Measurements from ENCODE around the gene SOST. TPM values are rescaled to one million over a fixed set of nuclear protein-coding genes. Genes with fewer than 3 reads are reported as not detected.
A peak's percentile ranks its signal among the peaks of the same experiment; 100 is the strongest.

Gene SOST
- polyA plus RNA-seq, 2 of the 4 experiments (the other 2 are of a cell fraction) = 0.03 to 0.05 TPM

- TF ChIP-seq, protein P1, sequence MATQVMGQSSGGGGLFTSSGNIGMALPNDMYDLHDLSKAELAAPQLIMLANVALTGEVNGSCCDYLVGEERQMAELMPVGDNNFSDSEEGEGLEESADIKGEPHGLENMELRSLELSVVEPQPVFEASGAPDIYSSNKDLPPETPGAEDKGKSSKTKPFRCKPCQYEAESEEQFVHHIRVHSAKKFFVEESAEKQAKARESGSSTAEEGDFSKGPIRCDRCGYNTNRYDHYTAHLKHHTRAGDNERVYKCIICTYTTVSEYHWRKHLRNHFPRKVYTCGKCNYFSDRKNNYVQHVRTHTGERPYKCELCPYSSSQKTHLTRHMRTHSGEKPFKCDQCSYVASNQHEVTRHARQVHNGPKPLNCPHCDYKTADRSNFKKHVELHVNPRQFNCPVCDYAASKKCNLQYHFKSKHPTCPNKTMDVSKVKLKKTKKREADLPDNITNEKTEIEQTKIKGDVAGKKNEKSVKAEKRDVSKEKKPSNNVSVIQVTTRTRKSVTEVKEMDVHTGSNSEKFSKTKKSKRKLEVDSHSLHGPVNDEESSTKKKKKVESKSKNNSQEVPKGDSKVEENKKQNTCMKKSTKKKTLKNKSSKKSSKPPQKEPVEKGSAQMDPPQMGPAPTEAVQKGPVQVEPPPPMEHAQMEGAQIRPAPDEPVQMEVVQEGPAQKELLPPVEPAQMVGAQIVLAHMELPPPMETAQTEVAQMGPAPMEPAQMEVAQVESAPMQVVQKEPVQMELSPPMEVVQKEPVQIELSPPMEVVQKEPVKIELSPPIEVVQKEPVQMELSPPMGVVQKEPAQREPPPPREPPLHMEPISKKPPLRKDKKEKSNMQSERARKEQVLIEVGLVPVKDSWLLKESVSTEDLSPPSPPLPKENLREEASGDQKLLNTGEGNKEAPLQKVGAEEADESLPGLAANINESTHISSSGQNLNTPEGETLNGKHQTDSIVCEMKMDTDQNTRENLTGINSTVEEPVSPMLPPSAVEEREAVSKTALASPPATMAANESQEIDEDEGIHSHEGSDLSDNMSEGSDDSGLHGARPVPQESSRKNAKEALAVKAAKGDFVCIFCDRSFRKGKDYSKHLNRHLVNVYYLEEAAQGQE (IDR thresholded peaks at IDR 0.05) = no peak
- no peak for TF ChIP-seq FOXS1 (CRISPR knock-in tag; IDR thresholded peaks at IDR 0.05)
- TF ChIP-seq, protein P2, sequence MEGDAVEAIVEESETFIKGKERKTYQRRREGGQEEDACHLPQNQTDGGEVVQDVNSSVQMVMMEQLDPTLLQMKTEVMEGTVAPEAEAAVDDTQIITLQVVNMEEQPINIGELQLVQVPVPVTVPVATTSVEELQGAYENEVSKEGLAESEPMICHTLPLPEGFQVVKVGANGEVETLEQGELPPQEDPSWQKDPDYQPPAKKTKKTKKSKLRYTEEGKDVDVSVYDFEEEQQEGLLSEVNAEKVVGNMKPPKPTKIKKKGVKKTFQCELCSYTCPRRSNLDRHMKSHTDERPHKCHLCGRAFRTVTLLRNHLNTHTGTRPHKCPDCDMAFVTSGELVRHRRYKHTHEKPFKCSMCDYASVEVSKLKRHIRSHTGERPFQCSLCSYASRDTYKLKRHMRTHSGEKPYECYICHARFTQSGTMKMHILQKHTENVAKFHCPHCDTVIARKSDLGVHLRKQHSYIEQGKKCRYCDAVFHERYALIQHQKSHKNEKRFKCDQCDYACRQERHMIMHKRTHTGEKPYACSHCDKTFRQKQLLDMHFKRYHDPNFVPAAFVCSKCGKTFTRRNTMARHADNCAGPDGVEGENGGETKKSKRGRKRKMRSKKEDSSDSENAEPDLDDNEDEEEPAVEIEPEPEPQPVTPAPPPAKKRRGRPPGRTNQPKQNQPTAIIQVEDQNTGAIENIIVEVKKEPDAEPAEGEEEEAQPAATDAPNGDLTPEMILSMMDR (IDR thresholded peaks at IDR 0.05) = no peak
- TF ChIP-seq RARB (CRISPR knock-in tag; IDR thresholded peaks at IDR 0.05) = no peak
- TF ChIP-seq POLR2AphosphoS2 (conservative IDR thresholded peaks at IDR 0.05; ENCODE audit: low read length) = no peak
- no peak for TF ChIP-seq CEBPB (IDR thresholded peaks at IDR 0.05)
- no peak for TF ChIP-seq KDM5A (IDR thresholded peaks at IDR 0.05)
- TF ChIP-seq GATA3 (IDR thresholded peaks at IDR 0.05; ENCODE audit: borderline replicate concordance) = no peak
- no peak for TF ChIP-seq FOSL2 (IDR thresholded peaks at IDR 0.05)
- peak; percentile 29; the same call in 1 of the 2 replicates for TF ChIP-seq FOSL2 (CRISPR knock-in tag; IDR thresholded peaks at IDR 0.05)
- no peak for TF ChIP-seq SMC3 (IDR thresholded peaks at IDR 0.05)
- no peak for TF ChIP-seq POLR2A (IDR thresholded peaks at IDR 0.05; ENCODE audit: low read length)
- no peak for TF ChIP-seq KDM1A (IDR thresholded peaks at IDR 0.05; ENCODE audit: low read depth)
- TF ChIP-seq ZNF302 (CRISPR knock-in tag; IDR thresholded peaks at IDR 0.05) = peak; percentile 58; the same call in 1 of the 2 replicates
- TF ChIP-seq BCL3 (IDR thresholded peaks at IDR 0.05) = no peak
- TF ChIP-seq, protein P3, sequence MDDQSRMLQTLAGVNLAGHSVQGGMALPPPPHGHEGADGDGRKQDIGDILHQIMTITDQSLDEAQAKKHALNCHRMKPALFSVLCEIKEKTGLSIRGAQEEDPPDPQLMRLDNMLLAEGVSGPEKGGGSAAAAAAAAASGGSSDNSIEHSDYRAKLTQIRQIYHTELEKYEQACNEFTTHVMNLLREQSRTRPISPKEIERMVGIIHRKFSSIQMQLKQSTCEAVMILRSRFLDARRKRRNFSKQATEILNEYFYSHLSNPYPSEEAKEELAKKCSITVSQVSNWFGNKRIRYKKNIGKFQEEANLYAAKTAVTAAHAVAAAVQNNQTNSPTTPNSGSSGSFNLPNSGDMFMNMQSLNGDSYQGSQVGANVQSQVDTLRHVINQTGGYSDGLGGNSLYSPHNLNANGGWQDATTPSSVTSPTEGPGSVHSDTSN (IDR thresholded peaks at IDR 0.05) = no peak
- no peak for TF ChIP-seq JUNB (IDR thresholded peaks at IDR 0.05)
- no peak for TF ChIP-seq MAZ (IDR thresholded peaks at IDR 0.05; ENCODE audit: borderline replicate concordance, low read depth, low read length)
- TF ChIP-seq TFCP2L1 (CRISPR knock-in tag; IDR thresholded peaks at IDR 0.05) = no peak
These were observed 36.9 kb downstream of the SOST start (continued) for GRCh38 chr17:43721537-43722268.

GRCh38 chr17:43720311-43721060 lies 38.1 kb downstream of the SOST start:
- ATAC-seq = peak; percentile 72 to 79
- peak overlapping the region; percentile 53 for H3K4me3 ChIP-seq
- peak overlapping the region; percentile 94 for H3K4me2 ChIP-seq
- no peak for FAIRE-seq
- H3K27ac ChIP-seq = peak overlapping the region; percentile 93 to 95
- POLR2A ChIA-PET = interaction anchor here (0.6 kb wide), 1 partner anchor 18 kb away, joined by 3 read pairs; no protein-coding TSS in a partner anchor
- H3K9me3 ChIP-seq = no peaks in the 10 kb centered on the region
- CTCF ChIA-PET = no interaction called here
- DNase-seq (ENCODE audit: low read depth in 1 of 2, low spot score in 1 of 2) = peak; percentile 78 to 83
- peaks cover 68% of the 10 kb centered on the region for H3K4me1 ChIP-seq
- WGBS (ENCODE audit: missing lambda C conversion rate) = 7% methylated on average over 49 of the region's 64 CpGs
- TF ChIP-seq ELK1 (IDR thresholded peaks at IDR 0.05; ENCODE audit: low read depth, low read length) = no peak
- peak; percentile 92 for TF ChIP-seq HOXB13 (CRISPR knock-in tag; IDR thresholded peaks at IDR 0.05; ENCODE audit: low read depth)
- TF ChIP-seq JUN (IDR thresholded peaks at IDR 0.05) = peak; percentile 65 to 74; a peak in 4 of 5 replicates
- TF ChIP-seq TFCP2L1 (CRISPR knock-in tag; IDR thresholded peaks at IDR 0.05) = peak; percentile 78; the same call in 1 of the 2 replicates
- TF ChIP-seq FOSL2 (IDR thresholded peaks at IDR 0.05) = no peak
- TF ChIP-seq FOSL2 (CRISPR knock-in tag; IDR thresholded peaks at IDR 0.05) = no peak
- peak; percentile 89; the same call in 1 of the 2 replicates for TF ChIP-seq TP53 (CRISPR knock-in tag; IDR thresholded peaks at IDR 0.05)
- peak; percentile 84 for TF ChIP-seq E2F6 (IDR thresholded peaks at IDR 0.05; ENCODE audit: borderline replicate concordance, low read depth)
- 0 out of 2 replicates have a peak, but pooled peaks have one; percentile 14 for TF ChIP-seq ZNF302 (CRISPR knock-in tag; IDR thresholded peaks at IDR 0.05)
- peak; percentile 91 for TF ChIP-seq ATOH8 (CRISPR knock-in tag; IDR thresholded peaks at IDR 0.05; ENCODE audit: low read depth)
- TF ChIP-seq EHF (CRISPR knock-in tag; IDR thresholded peaks at IDR 0.05) = peak; percentile 87
